ACC112 (cell line): ENCODE measurements around the gene SH3RF3.

ENCODE experiments used
- H2AFZ ChIP-seq: fragments of 200-600 bp; sonication (generic); one replicate; pipeline ENCODE4 v1.6.0; 2017; ENCODE audit warnings: antibody characterized with exemption, low read length; ENCODE audit not compliant: unreplicated experiment
- H3K27ac ChIP-seq: fragments of 200-600 bp; sonication (generic); 2 replicates; pipeline ENCODE4 v1.5.1; 2014; ENCODE audit warnings: low read depth, mild to moderate bottlenecking, antibody characterized with exemption, low read length, moderate library complexity
- H3K27me3 ChIP-seq: fragments of 200-600 bp; sonication (generic); 2 replicates; pipeline ENCODE4 v1.6.1; 2014; ENCODE audit warnings: mild to moderate bottlenecking, antibody characterized with exemption, low read length, moderate library complexity, mixed read lengths; ENCODE audit not compliant: insufficient read depth
- H3K36me3 ChIP-seq: fragments of 200-600 bp; sonication (generic); 2 replicates; pipeline ENCODE4 v1.6.1; 2016; ENCODE audit warnings: mild to moderate bottlenecking, antibody characterized with exemption, low read length, moderate library complexity, mixed read lengths; ENCODE audit not compliant: insufficient read depth
- H3K4me1 ChIP-seq: fragments of 200-600 bp; sonication (generic); one replicate; pipeline ENCODE4 v1.6.1; 2016; ENCODE audit warnings: low read length, mixed read lengths; ENCODE audit not compliant: insufficient read depth, unreplicated experiment, control insufficient read depth
- H3K4me3 ChIP-seq: fragments of 200-600 bp; sonication (generic); 2 replicates; pipeline ENCODE4 v1.5.1; 2014; ENCODE audit warnings: mild to moderate bottlenecking, low read depth, low read length
- H3K79me2 ChIP-seq: fragments of 200-600 bp; sonication (generic); one replicate; pipeline ENCODE4 v1.6.0; 2016; ENCODE audit warnings: low read length; ENCODE audit not compliant: control insufficient read depth, unreplicated experiment, insufficient read depth

SH3RF3 gene

GRCh38 chr2:109500910-109501309 lies 371.9 kb downstream of the SH3RF3 start:
- Histone ChIP-seq H2AFZ (no peak overlapping the region), H3K4me3 (no peak overlapping the region), H3K36me3 (peaks cover 4% of the 10 kb centered on the region; the same call in 1 of the 2 replicates), H3K79me2 (no peaks in the 10 kb centered on the region), H3K4me1 (no peaks in the 10 kb centered on the region), H3K27me3 (no peaks in the 10 kb centered on the region), H3K27ac (no peak overlapping the region)

GRCh38 chr2:109501461-109501860 lies 372.5 kb downstream of the SH3RF3 start:
- no peaks in the 10 kb centered on the region for H3K4me1 ChIP-seq
- no peaks in the 10 kb centered on the region for H3K79me2 ChIP-seq
- no peak overlapping the region for H3K27ac ChIP-seq
- no peaks in the 10 kb centered on the region for H3K27me3 ChIP-seq
- peaks cover 4% of the 10 kb centered on the region; the same call in 1 of the 2 replicates for H3K36me3 ChIP-seq
- no peak overlapping the region for H3K4me3 ChIP-seq
- no peak overlapping the region for H2AFZ ChIP-seq

GRCh38 chr2:109503191-109503590 lies 374.2 kb downstream of the SH3RF3 start:
- H3K27ac ChIP-seq, result no peak overlapping the region
- peaks cover 4% of the 10 kb centered on the region; the same call in 1 of the 2 replicates for H3K36me3 ChIP-seq
- no peak overlapping the region for H3K4me3 ChIP-seq
- no peaks in the 10 kb centered on the region for H3K4me1 ChIP-seq
- no peak overlapping the region for H2AFZ ChIP-seq
- H3K79me2 ChIP-seq, result no peaks in the 10 kb centered on the region
- no peaks in the 10 kb centered on the region for H3K27me3 ChIP-seq

GRCh38 chr2:109507217-109507616 lies 378.2 kb downstream of the SH3RF3 start:
- H3K79me2 ChIP-seq, result no peaks in the 10 kb centered on the region
- no peak overlapping the region for H3K4me3 ChIP-seq
- no peaks in the 10 kb centered on the region for H3K4me1 ChIP-seq
- no peak overlapping the region for H3K27ac ChIP-seq
- no peaks in the 10 kb centered on the region for H3K27me3 ChIP-seq
- no peak overlapping the region for H2AFZ ChIP-seq
- H3K36me3 ChIP-seq, result peaks cover 4% of the 10 kb centered on the region; the same call in 1 of the 2 replicates

- no peaks in the 10 kb centered on the region for H3K4me1 ChIP-seq
- H3K36me3 ChIP-seq, result peaks cover 4% of the 10 kb centered on the region; the same call in 1 of the 2 replicates
- no peak overlapping the region for H2AFZ ChIP-seq
- no peaks in the 10 kb centered on the region for H3K79me2 ChIP-seq
- H3K27ac ChIP-seq, result no peak overlapping the region
- H3K4me3 ChIP-seq, result no peak overlapping the region
- H3K27me3 ChIP-seq, result no peaks in the 10 kb centered on the region
These were observed 378.8 kb downstream of the SH3RF3 start for GRCh38 chr2:109507828-109508227.

- H3K79me2 ChIP-seq, result no peaks in the 10 kb centered on the region
- H3K27ac ChIP-seq, result no peak overlapping the region
- H3K36me3 ChIP-seq, result peaks cover 4% of the 10 kb centered on the region; the same call in 1 of the 2 replicates
- no peaks in the 10 kb centered on the region for H3K4me1 ChIP-seq
- no peaks in the 10 kb centered on the region for H3K27me3 ChIP-seq
- no peak overlapping the region for H3K4me3 ChIP-seq
- no peak overlapping the region for H2AFZ ChIP-seq
These were observed 379.6 kb downstream of the SH3RF3 start for GRCh38 chr2:109508556-109508955.

GRCh38 chr2:109510136-109511028 lies 381.4 kb downstream of the SH3RF3 start:
- Histone ChIP-seq H3K4me1 (peaks cover 8% of the 10 kb centered on the region), H3K4me3 (no peak overlapping the region), H3K27ac (no peak overlapping the region), H2AFZ (no peak overlapping the region), H3K36me3 (no peaks in the 10 kb centered on the region), H3K79me2 (no peaks in the 10 kb centered on the region), H3K27me3 (no peaks in the 10 kb centered on the region)

- Histone ChIP-seq H3K4me3 (no peak overlapping the region), H3K27me3 (no peaks in the 10 kb centered on the region), H3K79me2 (no peaks in the 10 kb centered on the region), H3K36me3 (no peaks in the 10 kb centered on the region), H2AFZ (no peak overlapping the region), H3K27ac (no peak overlapping the region), H3K4me1 (peaks cover 8% of the 10 kb centered on the region)
These were observed 382.2 kb downstream of the SH3RF3 start for GRCh38 chr2:109511168-109511567.

- no peaks in the 10 kb centered on the region for H3K79me2 ChIP-seq
- no peak overlapping the region for H3K4me3 ChIP-seq
- H2AFZ ChIP-seq, result no peak overlapping the region
- H3K4me1 ChIP-seq, result peaks cover 8% of the 10 kb centered on the region
- no peak overlapping the region for H3K27ac ChIP-seq
- H3K36me3 ChIP-seq, result no peaks in the 10 kb centered on the region
- no peaks in the 10 kb centered on the region for H3K27me3 ChIP-seq
These were observed 383.1 kb downstream of the SH3RF3 start for GRCh38 chr2:109512076-109512475.

GRCh38 chr2:109513230-109513629 lies 384.2 kb downstream of the SH3RF3 start:
- Histone ChIP-seq H3K4me1 (peaks cover 8% of the 10 kb centered on the region), H3K27ac (no peak overlapping the region), H2AFZ (no peak overlapping the region), H3K4me3 (no peak overlapping the region), H3K79me2 (no peaks in the 10 kb centered on the region), H3K27me3 (no peaks in the 10 kb centered on the region), H3K36me3 (no peaks in the 10 kb centered on the region)
